Osteocyte (in vitro differentiated cells): ENCODE measurements around the gene PLXNA2. TPM values are rescaled to one million over a fixed set of nuclear protein-coding genes. Genes with fewer than 3 reads are reported as not detected.

Experiments
- DNase-seq: peaks from one replicate; pipeline ENCODE4 v3.0.0; 2021; ENCODE audit warnings: mixed read lengths; ENCODE audit not compliant: unreplicated experiment; ENCODE audit errors: extremely low spot score
- H3K27ac Mint-ChIP-seq: one replicate; pipeline ENCODE4 v1.8.0; 2021; ENCODE audit warnings: mild to moderate bottlenecking, mixed read lengths; ENCODE audit not compliant: unreplicated experiment
- H3K27me3 Mint-ChIP-seq: one replicate; pipeline ENCODE4 v1.8.0; 2021; ENCODE audit warnings: mixed read lengths; ENCODE audit not compliant: unreplicated experiment
- H3K36me3 Mint-ChIP-seq: one replicate; pipeline ENCODE4 v1.8.0; 2021; ENCODE audit warnings: mixed read lengths; ENCODE audit not compliant: unreplicated experiment
- H3K4me1 Mint-ChIP-seq: one replicate; pipeline ENCODE4 v1.8.0; 2021; ENCODE audit warnings: mixed read lengths; ENCODE audit not compliant: unreplicated experiment
- H3K4me3 Mint-ChIP-seq: one replicate; pipeline ENCODE4 v1.8.0; 2021; ENCODE audit warnings: mild to moderate bottlenecking, moderate library complexity, mixed read lengths; ENCODE audit not compliant: unreplicated experiment
- H3K9me3 Mint-ChIP-seq: one replicate; pipeline ENCODE4 v1.8.0; 2021; ENCODE audit warnings: mixed read lengths; ENCODE audit not compliant: unreplicated experiment
- total RNA-seq: library from RNA; stranded (reverse); gene quantifications from 2 replicates; pipeline ENCODE4 v1.2.1, GENCODE V29; 2021
- TF ChIP-seq, protein P1 (sequence below): fragments of 200-600 bp; sonication (generic); IDR thresholded peaks from 2 replicates; pipeline ENCODE4 v1.5.0; 2021; ENCODE audit warnings: antibody characterized with exemption, mild to moderate bottlenecking, moderate library complexity

PLXNA2 gene
- total RNA-seq, 1 donor from 2014 or later: 19.5 TPM

- TF ChIP-seq, protein P1, sequence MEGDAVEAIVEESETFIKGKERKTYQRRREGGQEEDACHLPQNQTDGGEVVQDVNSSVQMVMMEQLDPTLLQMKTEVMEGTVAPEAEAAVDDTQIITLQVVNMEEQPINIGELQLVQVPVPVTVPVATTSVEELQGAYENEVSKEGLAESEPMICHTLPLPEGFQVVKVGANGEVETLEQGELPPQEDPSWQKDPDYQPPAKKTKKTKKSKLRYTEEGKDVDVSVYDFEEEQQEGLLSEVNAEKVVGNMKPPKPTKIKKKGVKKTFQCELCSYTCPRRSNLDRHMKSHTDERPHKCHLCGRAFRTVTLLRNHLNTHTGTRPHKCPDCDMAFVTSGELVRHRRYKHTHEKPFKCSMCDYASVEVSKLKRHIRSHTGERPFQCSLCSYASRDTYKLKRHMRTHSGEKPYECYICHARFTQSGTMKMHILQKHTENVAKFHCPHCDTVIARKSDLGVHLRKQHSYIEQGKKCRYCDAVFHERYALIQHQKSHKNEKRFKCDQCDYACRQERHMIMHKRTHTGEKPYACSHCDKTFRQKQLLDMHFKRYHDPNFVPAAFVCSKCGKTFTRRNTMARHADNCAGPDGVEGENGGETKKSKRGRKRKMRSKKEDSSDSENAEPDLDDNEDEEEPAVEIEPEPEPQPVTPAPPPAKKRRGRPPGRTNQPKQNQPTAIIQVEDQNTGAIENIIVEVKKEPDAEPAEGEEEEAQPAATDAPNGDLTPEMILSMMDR: no peak
- no peak for DNase-seq
- Mint-ChIP-seq H3K4me1 (peaks cover 55% of the 10 kb centered on the region), H3K27ac (no peak overlapping the region), H3K9me3 (no peaks in the 10 kb centered on the region), H3K36me3 (peaks cover 7% of the 10 kb centered on the region), H3K4me3 (no peak overlapping the region), H3K27me3 (no peaks in the 10 kb centered on the region)
Observed at GRCh38 chr1:208175508-208175895, 68.7 kb downstream of the PLXNA2 start.

DNA sequence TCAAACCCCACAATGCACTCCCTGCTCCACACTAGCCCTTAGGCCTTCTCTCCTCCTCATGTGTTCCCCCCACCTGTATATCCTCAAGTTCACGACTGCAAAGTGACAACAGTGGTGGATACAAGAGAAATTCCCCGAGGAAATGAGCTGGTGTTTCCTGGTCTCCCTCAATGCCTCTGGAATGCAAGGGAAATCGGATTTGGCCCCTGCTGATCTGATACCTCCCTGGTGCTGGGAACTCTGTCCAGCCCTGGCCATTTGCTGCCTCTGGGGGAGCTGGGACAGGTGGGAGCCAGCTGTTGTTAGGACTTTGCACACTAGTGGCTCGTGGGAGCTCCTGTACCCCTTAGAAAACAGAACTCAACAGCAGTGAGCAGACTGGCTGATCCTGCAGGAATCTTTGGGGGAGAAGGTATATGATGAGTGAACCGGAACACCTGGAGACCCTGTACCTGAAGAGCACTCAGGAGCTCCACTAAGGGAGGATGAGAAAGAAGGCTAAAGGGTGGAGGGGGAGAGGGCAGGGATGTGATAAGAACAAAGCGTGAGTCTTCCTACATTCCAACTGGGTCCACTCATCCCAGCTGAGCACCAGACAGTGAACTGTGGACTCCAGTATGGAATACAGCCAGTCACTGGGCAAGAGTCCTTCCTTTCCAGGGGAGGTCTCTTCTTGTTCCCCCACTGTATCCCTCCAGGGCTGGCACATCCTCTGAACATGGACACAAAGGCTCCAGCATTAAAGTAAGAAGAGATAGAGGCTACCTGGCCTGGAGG, 69.3 kb downstream of the PLXNA2 start:
- Mint-ChIP-seq H3K9me3 (no peaks in the 10 kb centered on the region), H3K27ac (no peak overlapping the region), H3K4me3 (no peak overlapping the region), H3K27me3 (no peaks in the 10 kb centered on the region), H3K4me1 (peaks cover 55% of the 10 kb centered on the region), H3K36me3 (peaks cover 7% of the 10 kb centered on the region)
- TF ChIP-seq, protein P1: no peak
- no peak for DNase-seq

GRCh38 chr1:208174200-208174599, 70.0 kb downstream of the PLXNA2 start:
- TF ChIP-seq, protein P1: no peak
- peaks cover 56% of the 10 kb centered on the region for H3K4me1 Mint-ChIP-seq
- H3K36me3 Mint-ChIP-seq: peaks cover 7% of the 10 kb centered on the region
- H3K27ac Mint-ChIP-seq: no peak overlapping the region
- no peaks in the 10 kb centered on the region for H3K27me3 Mint-ChIP-seq
- no peak overlapping the region for H3K4me3 Mint-ChIP-seq
- DNase-seq: no peak
- H3K9me3 Mint-ChIP-seq: no peaks in the 10 kb centered on the region

- H3K9me3 Mint-ChIP-seq: no peaks in the 10 kb centered on the region
Observed at GRCh38 chr1:208173749-208174148, 70.4 kb downstream of the PLXNA2 start.

More at GRCh38 chr1:208173749-208174148, 70.4 kb downstream of the PLXNA2 start:
- Mint-ChIP-seq H3K27ac (no peak overlapping the region), H3K36me3 (peaks cover 7% of the 10 kb centered on the region), H3K4me3 (no peak overlapping the region), H3K27me3 (no peaks in the 10 kb centered on the region), H3K4me1 (peaks cover 56% of the 10 kb centered on the region)
- TF ChIP-seq, protein P1: no peak
- no peak for DNase-seq
